Left ventricle myocardium inferior (tissue), 1 donor: ENCODE data around the gene ASPHD1. TPM values are rescaled to one million over a fixed set of nuclear protein-coding genes. Genes with fewer than 3 reads are reported as not detected.

Experiments
- DNase-seq: peaks from one replicate; pipeline ENCODE4 v3.0.0-alpha.2; 2020
- H3K27ac ChIP-seq: fragments of 200-600 bp; replicated peaks from 2 replicates; pipeline ENCODE4 v1.8.0; 2021
- H3K27me3 ChIP-seq: fragments of 200-600 bp; 2 replicates; pipeline ENCODE4 v1.8.0; 2021; ENCODE audit warnings: low read depth
- H3K36me3 ChIP-seq: fragments of 200-600 bp; 2 replicates; pipeline ENCODE4 v1.8.0; 2021
- H3K4me1 ChIP-seq: fragments of 200-600 bp; 2 replicates; pipeline ENCODE4 v1.8.0; 2021
- H3K4me3 ChIP-seq: fragments of 200-600 bp; 2 replicates; pipeline ENCODE4 v1.8.0; 2021; ENCODE audit warnings: mild to moderate bottlenecking, moderate library complexity
- H3K9me3 ChIP-seq: fragments of 200-600 bp; replicated peaks from 2 replicates; pipeline ENCODE4 v1.8.0; 2021
- intact Hi-C: fragments of 100-400 bp; cut with micrococcal nuclease; formaldehyde crosslinking; loops from one replicate; pipeline ENCODE4 v1.11.0; 2022
- total RNA-seq: library from RNA; stranded (reverse); fragmentation: NEBNext Ultra II Directional; extraction: Animal tissue kit (Norgen Biotek cat#: 25700); gene quantifications from one replicate; pipeline ENCODE4 v1.2.1, GENCODE V29; 2021
- TF ChIP-seq, protein P1 (sequence below): fragments of 200-600 bp; IDR thresholded peaks from 2 replicates; pipeline ENCODE4 v1.8.0; 2021; ENCODE audit warnings: antibody characterized with exemption, mild to moderate bottlenecking, borderline replicate concordance
- donor health status: DM: no; HTN: yes; CAD: no; lungs with severe emphysema.

The ASPHD1 gene
- total RNA-seq, 1 donor from 2014 or later = not detected

DNA sequence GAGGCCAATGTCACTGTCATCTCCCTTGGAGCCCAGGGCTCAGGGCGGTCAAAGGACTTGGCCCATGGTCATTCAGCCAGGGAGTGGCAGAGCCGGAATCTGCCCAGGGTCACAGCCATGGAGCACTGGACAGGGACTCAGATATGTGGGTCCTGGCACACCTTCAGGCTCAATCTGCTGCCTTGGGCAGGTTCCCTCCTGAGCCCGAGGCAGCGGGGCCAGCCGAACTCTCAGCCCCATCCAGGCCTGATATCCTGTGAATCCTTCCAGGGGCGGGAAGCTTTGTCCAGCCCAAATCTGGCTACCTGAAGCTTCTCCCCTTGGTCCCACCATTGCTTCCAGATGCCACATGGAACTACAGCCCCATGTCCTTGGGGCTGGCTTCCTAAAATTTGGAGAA is 25.1 kb upstream of the ASPHD1 start:
- H3K9me3 ChIP-seq = no peaks in the 10 kb centered on the region
- TF ChIP-seq, protein P1, sequence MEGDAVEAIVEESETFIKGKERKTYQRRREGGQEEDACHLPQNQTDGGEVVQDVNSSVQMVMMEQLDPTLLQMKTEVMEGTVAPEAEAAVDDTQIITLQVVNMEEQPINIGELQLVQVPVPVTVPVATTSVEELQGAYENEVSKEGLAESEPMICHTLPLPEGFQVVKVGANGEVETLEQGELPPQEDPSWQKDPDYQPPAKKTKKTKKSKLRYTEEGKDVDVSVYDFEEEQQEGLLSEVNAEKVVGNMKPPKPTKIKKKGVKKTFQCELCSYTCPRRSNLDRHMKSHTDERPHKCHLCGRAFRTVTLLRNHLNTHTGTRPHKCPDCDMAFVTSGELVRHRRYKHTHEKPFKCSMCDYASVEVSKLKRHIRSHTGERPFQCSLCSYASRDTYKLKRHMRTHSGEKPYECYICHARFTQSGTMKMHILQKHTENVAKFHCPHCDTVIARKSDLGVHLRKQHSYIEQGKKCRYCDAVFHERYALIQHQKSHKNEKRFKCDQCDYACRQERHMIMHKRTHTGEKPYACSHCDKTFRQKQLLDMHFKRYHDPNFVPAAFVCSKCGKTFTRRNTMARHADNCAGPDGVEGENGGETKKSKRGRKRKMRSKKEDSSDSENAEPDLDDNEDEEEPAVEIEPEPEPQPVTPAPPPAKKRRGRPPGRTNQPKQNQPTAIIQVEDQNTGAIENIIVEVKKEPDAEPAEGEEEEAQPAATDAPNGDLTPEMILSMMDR = no peak
- no peak overlapping the region for H3K4me3 ChIP-seq
- peaks cover 10% of the 10 kb centered on the region for H3K4me1 ChIP-seq
- peaks cover 57% of the 10 kb centered on the region for H3K27me3 ChIP-seq
- no peak for DNase-seq
- intact Hi-C loops = no loop called here
- H3K27ac ChIP-seq = no peak overlapping the region
- H3K36me3 ChIP-seq = no peaks in the 10 kb centered on the region

GRCh38 chr16:29876217-29876593 is 24.1 kb upstream of the ASPHD1 start:
- Histone ChIP-seq H3K4me3 (peak overlapping the region; percentile 49), H3K27ac (no peak overlapping the region), H3K4me1 (peaks cover 10% of the 10 kb centered on the region), H3K36me3 (no peaks in the 10 kb centered on the region), H3K27me3 (peaks cover 62% of the 10 kb centered on the region), H3K9me3 (no peaks in the 10 kb centered on the region)
- intact Hi-C loops = no loop called here
- no peak for DNase-seq
- TF ChIP-seq, protein P1 = no peak

DNA sequence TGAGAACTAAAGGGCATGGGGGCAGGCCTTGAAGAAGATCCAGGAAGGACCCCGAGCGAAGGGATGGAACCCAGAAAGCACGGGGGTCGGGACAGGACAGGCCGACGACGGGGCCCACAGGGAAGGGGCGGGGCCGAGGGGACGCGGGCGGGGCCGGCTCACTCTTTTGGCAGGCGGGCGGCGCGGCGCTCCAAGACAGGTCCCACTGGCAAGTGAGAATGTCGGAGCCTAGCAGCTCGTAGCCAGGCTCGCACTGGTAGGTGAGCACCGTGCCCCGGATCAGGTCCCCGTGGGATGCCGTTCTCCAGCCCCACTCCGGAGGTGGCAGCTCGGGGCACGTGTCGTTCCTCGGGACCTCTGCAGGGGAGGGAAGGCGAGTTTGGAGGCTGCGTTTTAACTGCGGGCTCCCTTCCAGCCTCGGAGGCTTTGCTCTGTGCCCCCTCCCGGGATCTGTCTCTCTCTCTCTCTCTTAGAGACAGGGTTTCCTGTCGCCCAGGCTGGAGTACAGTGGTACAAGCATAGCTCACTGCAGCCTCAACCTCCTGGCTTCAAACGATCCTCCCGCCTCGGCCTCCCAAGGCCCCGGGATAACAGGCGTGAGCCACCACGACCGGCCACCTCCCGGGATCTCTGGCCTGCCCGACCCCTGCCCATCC is 23.6 kb upstream of the ASPHD1 start:
- H3K4me3 ChIP-seq = peak overlapping the region; percentile 49
- intact Hi-C loops = no loop called here
- peaks cover 62% of the 10 kb centered on the region for H3K27me3 ChIP-seq
- H3K9me3 ChIP-seq = no peaks in the 10 kb centered on the region
- H3K27ac ChIP-seq = no peak overlapping the region
- no peaks in the 10 kb centered on the region for H3K36me3 ChIP-seq
- peaks cover 10% of the 10 kb centered on the region for H3K4me1 ChIP-seq
- TF ChIP-seq, protein P1 = no peak
- DNase-seq = no peak

DNA sequence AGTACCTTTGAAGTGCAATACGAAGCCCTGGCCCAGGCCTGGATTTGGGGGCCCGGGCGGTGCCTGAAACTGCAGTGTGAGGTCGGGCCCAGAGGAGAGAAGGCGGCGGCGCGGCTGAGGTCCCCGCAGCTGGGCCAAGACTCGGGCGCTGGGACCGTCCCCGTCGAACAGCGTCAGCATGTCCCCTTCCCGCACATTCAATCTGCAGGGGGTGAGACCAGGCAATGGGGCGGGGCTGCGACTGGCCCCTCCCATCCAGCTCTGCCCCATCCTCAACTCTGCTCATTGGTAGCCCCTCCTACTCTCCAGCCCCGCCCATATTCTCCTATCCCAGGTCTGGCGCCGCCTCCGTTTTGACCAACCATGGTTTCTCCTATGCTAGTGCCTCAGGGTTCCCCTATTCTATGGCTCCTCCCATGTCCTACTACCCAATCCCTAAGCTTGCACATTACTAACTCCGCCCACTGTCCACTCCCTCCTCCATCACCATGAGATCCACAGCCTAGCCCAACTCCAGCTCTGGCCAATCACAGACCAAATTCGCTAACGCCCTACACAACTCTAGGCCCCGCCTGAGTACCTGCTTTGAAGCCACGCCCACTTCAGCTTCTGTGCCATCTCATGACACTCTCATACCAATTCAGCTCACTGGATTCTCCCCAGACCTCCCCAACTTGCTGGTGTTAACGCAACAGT is 22.9 kb upstream of the ASPHD1 start:
- Histone ChIP-seq H3K9me3 (no peaks in the 10 kb centered on the region), H3K36me3 (no peaks in the 10 kb centered on the region), H3K4me1 (peaks cover 10% of the 10 kb centered on the region), H3K27ac (no peak overlapping the region), H3K27me3 (peaks cover 62% of the 10 kb centered on the region), H3K4me3 (peak overlapping the region; percentile 49)
- intact Hi-C loops = no loop called here
- no peak for DNase-seq
- TF ChIP-seq, protein P1 = no peak

DNA sequence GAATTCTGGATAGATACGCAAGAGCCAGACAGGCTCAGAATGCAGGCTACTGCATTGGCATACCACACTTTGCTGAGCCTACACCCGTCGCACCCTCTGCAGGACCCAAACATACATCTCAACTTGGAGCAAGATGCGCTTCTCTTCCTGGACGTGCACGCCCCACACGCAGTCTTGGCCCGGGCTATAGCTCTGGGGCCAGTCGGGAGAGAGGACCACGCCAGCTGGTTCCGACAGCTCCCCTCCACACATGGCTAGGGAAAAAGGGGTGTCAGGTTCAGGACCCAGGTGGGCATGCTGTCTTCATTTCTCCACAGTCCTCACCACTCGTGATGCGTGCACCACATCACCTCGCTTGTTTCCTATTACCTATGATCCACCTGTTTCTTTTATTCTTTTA is 22.1 kb upstream of the ASPHD1 start:
- H3K9me3 ChIP-seq = no peaks in the 10 kb centered on the region
- intact Hi-C loops = no loop called here
- no peak for DNase-seq
- H3K4me1 ChIP-seq = peaks cover 10% of the 10 kb centered on the region
- no peak overlapping the region for H3K4me3 ChIP-seq
- TF ChIP-seq, protein P1 = no peak
- no peaks in the 10 kb centered on the region for H3K36me3 ChIP-seq
- no peak overlapping the region for H3K27ac ChIP-seq
- peaks cover 62% of the 10 kb centered on the region for H3K27me3 ChIP-seq
